Measurements from ENCODE around the gene LCN6. TPM values are rescaled to one million over a fixed set of nuclear protein-coding genes. Genes with fewer than 3 reads are reported as not detected.

LCN6 gene
- polyA plus RNA-seq, 6 donors from 2014 or later = not detected

Other genes with a start within 250 kb of the LCN6 start
- gene NOTCH1, start 202.5 kb downstream of the LCN6 start, polyA plus RNA-seq (ENCODE audit: low read depth in 6 of 6) = 1 to 10 TPM in 5 of 6 donors, under 1 TPM in 1; 0.05 to 8.0 (median 2.4) TPM
- gene EGFL7, start 85.6 kb downstream of the LCN6 start, polyA plus RNA-seq (ENCODE audit: low read depth in 6 of 6) = under 1 TPM in 2 of 6 donors, not detected in 4; 0.33 TPM
- 10 to 100 TPM; 36.1 to 59.9 (median 48.0) TPM for gene AGPAT2, start 61.1 kb downstream of the LCN6 start, polyA plus RNA-seq (ENCODE audit: low read depth in 6 of 6)
- gene DIPK1B, start 36.0 kb downstream of the LCN6 start, polyA plus RNA-seq (ENCODE audit: low read depth in 6 of 6) = 10 to 100 TPM in 4 of 6 donors, 1 to 10 TPM in 1, under 1 TPM in 1; 0.91 to 71.6 (median 15.1) TPM
- gene LCN10, start 5.6 kb downstream of the LCN6 start, polyA plus RNA-seq (ENCODE audit: low read depth in 6 of 6) = 10 to 100 TPM; 46.1 to 86.0 (median 65.3) TPM
- 10 to 100 TPM in 2 of 6 donors, under 1 TPM in 3, not detected in 1; 0.39 to 69.1 (median 0.73) TPM for gene LCN8, start 9.7 kb upstream of the LCN6 start, polyA plus RNA-seq (ENCODE audit: low read depth in 6 of 6)
- gene LCN15, start 16.0 kb upstream of the LCN6 start, polyA plus RNA-seq (ENCODE audit: low read depth in 6 of 6) = under 1 TPM in 1 of 6 donors, not detected in 5; 0.09 TPM
- gene TMEM141, start 42.8 kb upstream of the LCN6 start, polyA plus RNA-seq (ENCODE audit: low read depth in 6 of 6) = 10 to 100 TPM; 29.3 to 47.7 (median 35.7) TPM
- gene CCDC183, start 47.8 kb upstream of the LCN6 start, polyA plus RNA-seq (ENCODE audit: low read depth in 6 of 6) = 1 to 10 TPM in 1 of 6 donors, under 1 TPM in 1, not detected in 4; 0.24 to 1.7 TPM
- gene RABL6, start 59.4 kb upstream of the LCN6 start, polyA plus RNA-seq (ENCODE audit: low read depth in 6 of 6) = 10 to 100 TPM in 3 of 6 donors, 1 to 10 TPM in 3; 3.8 to 16.8 (median 9.7) TPM
- under 1 TPM in 1 of 6 donors, not detected in 5; 0.08 TPM for gene AJM1, start 94.0 kb upstream of the LCN6 start, polyA plus RNA-seq (ENCODE audit: low read depth in 6 of 6)
- 10 to 100 TPM; 48.0 to 67.7 (median 49.6) TPM for gene PHPT1, start 100.9 kb upstream of the LCN6 start, polyA plus RNA-seq (ENCODE audit: low read depth in 6 of 6)
- not detected for gene MAMDC4, start 103.8 kb upstream of the LCN6 start, polyA plus RNA-seq (ENCODE audit: low read depth in 6 of 6)
- gene EDF1, start 117.8 kb upstream of the LCN6 start, polyA plus RNA-seq (ENCODE audit: low read depth in 6 of 6) = 100 to 1,000 TPM; 267 to 324 (median 299) TPM
- 10 to 100 TPM; 13.2 to 29.9 (median 18.4) TPM for gene TRAF2, start 138.0 kb upstream of the LCN6 start, polyA plus RNA-seq (ENCODE audit: low read depth in 6 of 6)
- 100 to 1,000 TPM in 1 of 6 donors, 10 to 100 TPM in 5; 48.2 to 105 (median 55.1) TPM for gene FBXW5, start 196.2 kb upstream of the LCN6 start, polyA plus RNA-seq (ENCODE audit: low read depth in 6 of 6)
- gene C8G, start 196.7 kb upstream of the LCN6 start, polyA plus RNA-seq (ENCODE audit: low read depth in 6 of 6) = not detected
- not detected for gene LCN12, start 203.7 kb upstream of the LCN6 start, polyA plus RNA-seq (ENCODE audit: low read depth in 6 of 6)
- 1 to 10 TPM in 1 of 6 donors, under 1 TPM in 1, not detected in 4; 0.41 to 1.4 TPM for gene PTGDS, start 229.0 kb upstream of the LCN6 start, polyA plus RNA-seq (ENCODE audit: low read depth in 6 of 6)
- not detected for gene LCNL1, start 234.5 kb upstream of the LCN6 start, polyA plus RNA-seq (ENCODE audit: low read depth in 6 of 6)
- 10 to 100 TPM; 31.7 to 39.8 (median 35.6) TPM for gene PAXX, start 243.9 kb upstream of the LCN6 start, polyA plus RNA-seq (ENCODE audit: low read depth in 6 of 6)
- 1 to 10 TPM in 3 of 6 donors, under 1 TPM in 2, not detected in 1; 0.82 to 2.7 (median 1.1) TPM for gene CLIC3, start 248.0 kb upstream of the LCN6 start, polyA plus RNA-seq (ENCODE audit: low read depth in 6 of 6)